ENCODE results near the gene TMA16.

DNA sequence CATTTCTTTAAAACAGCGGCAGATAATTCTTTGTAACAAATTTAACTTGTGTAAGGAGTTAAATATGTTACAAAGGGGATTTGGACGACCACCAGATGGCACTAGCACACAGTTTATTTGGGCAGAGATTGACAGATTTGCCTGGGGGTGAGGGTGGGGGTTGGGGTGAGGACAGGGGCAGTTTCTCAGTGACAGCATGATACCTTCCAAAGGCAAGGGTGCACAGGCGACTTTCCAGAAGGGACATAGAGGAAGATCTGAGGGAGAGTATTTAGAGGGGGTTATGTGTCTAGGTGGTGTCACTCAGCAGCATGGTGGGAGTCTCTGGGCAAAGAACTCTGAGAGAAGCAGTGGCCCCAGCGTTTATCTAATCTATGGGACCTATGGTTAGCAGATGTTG lies 9.6 kb upstream of the TMA16 start:
- TF ChIP-seq MYC (IDR thresholded peaks at IDR 0.05; ENCODE audit: low read depth, low read length) (no peak), EZH2 (IDR thresholded peaks at IDR 0.05; ENCODE audit: borderline replicate concordance, low read depth, low read length, severe bottlenecking) (no peak), POLR2AphosphoS5 (IDR thresholded peaks at IDR 0.05; ENCODE audit: insufficient read depth, low read depth, low read length) (no peak), POLR2A (IDR thresholded peaks at IDR 0.05; ENCODE audit: low read depth, low read length) (no peak), JUN (IDR thresholded peaks at IDR 0.05; ENCODE audit: borderline replicate concordance, insufficient read depth, insufficient read length, low read depth) (no peak)
- TF ChIP-seq, protein P1, sequence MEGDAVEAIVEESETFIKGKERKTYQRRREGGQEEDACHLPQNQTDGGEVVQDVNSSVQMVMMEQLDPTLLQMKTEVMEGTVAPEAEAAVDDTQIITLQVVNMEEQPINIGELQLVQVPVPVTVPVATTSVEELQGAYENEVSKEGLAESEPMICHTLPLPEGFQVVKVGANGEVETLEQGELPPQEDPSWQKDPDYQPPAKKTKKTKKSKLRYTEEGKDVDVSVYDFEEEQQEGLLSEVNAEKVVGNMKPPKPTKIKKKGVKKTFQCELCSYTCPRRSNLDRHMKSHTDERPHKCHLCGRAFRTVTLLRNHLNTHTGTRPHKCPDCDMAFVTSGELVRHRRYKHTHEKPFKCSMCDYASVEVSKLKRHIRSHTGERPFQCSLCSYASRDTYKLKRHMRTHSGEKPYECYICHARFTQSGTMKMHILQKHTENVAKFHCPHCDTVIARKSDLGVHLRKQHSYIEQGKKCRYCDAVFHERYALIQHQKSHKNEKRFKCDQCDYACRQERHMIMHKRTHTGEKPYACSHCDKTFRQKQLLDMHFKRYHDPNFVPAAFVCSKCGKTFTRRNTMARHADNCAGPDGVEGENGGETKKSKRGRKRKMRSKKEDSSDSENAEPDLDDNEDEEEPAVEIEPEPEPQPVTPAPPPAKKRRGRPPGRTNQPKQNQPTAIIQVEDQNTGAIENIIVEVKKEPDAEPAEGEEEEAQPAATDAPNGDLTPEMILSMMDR (IDR thresholded peaks at IDR 0.05; ENCODE audit: extremely low read depth in 1 of 2, insufficient read depth in 1 of 2, low read depth in 1 of 2, low read length in 2 of 2), result peak; percentile 43 to 49

Measured in endothelial cell of umbilical vein (primary cell).